ENCODE measurements around the gene MCC. TPM values are rescaled to one million over a fixed set of nuclear protein-coding genes. Genes with fewer than 3 reads are reported as not detected.

MCC gene
- total RNA-seq, 1 donor from 2014 or later, result 33.9 TPM

GRCh38 chr5:113267361-113267900 lies 220.8 kb downstream of the MCC start:
- Mint-ChIP-seq H3K9me3 (no peaks in the 10 kb centered on the region), H3K36me3 (peaks cover 3% of the 10 kb centered on the region), H3K4me3 (no peak overlapping the region), H3K27ac (peak overlapping the region; percentile 33), H3K27me3 (ENCODE audit: low read depth) (no peaks in the 10 kb centered on the region), H3K4me1 (peaks cover 42% of the 10 kb centered on the region)
- no peak for TF ChIP-seq CTCF (IDR thresholded peaks at IDR 0.05; ENCODE audit: unreplicated experiment)
- DNase-seq (ENCODE audit: low spot score in 2 of 2, unreplicated experiment in 2 of 2), result no peak

GRCh38 chr5:113266913-113267227 lies 221.4 kb downstream of the MCC start:
- H3K4me3 Mint-ChIP-seq, result no peak overlapping the region

GRCh38 chr5:113266227-113266912 lies 221.9 kb downstream of the MCC start:
- H3K4me1 Mint-ChIP-seq, result peaks cover 42% of the 10 kb centered on the region
- H3K27me3 Mint-ChIP-seq (ENCODE audit: low read depth), result no peaks in the 10 kb centered on the region
- H3K36me3 Mint-ChIP-seq, result peaks cover 3% of the 10 kb centered on the region
- no peak overlapping the region for H3K4me3 Mint-ChIP-seq
- no peak for DNase-seq (ENCODE audit: low spot score in 2 of 2, unreplicated experiment in 2 of 2)
- H3K9me3 Mint-ChIP-seq, result no peaks in the 10 kb centered on the region
- no peak overlapping the region for H3K27ac Mint-ChIP-seq
- no peak for TF ChIP-seq CTCF (IDR thresholded peaks at IDR 0.05; ENCODE audit: unreplicated experiment)

More at GRCh38 chr5:113266913-113267227, 221.4 kb downstream of the MCC start:
- no peak for DNase-seq (ENCODE audit: low spot score in 2 of 2, unreplicated experiment in 2 of 2)
- TF ChIP-seq CTCF (IDR thresholded peaks at IDR 0.05; ENCODE audit: unreplicated experiment), result no peak
- H3K9me3 Mint-ChIP-seq, result no peaks in the 10 kb centered on the region
- peak overlapping the region; percentile 33 for H3K27ac Mint-ChIP-seq
- H3K4me1 Mint-ChIP-seq, result peaks cover 42% of the 10 kb centered on the region
- H3K27me3 Mint-ChIP-seq (ENCODE audit: low read depth), result no peaks in the 10 kb centered on the region
- peaks cover 3% of the 10 kb centered on the region for H3K36me3 Mint-ChIP-seq

GRCh38 chr5:113265190-113265589 lies 223.1 kb downstream of the MCC start:
- Mint-ChIP-seq H3K27me3 (ENCODE audit: low read depth) (no peaks in the 10 kb centered on the region), H3K27ac (no peak overlapping the region), H3K4me1 (peaks cover 42% of the 10 kb centered on the region), H3K36me3 (peaks cover 3% of the 10 kb centered on the region), H3K9me3 (no peaks in the 10 kb centered on the region), H3K4me3 (no peak overlapping the region)
- TF ChIP-seq CTCF (IDR thresholded peaks at IDR 0.05; ENCODE audit: unreplicated experiment), result no peak
- DNase-seq (ENCODE audit: low spot score in 2 of 2, unreplicated experiment in 2 of 2), result no peak

- no peak overlapping the region for H3K4me3 Mint-ChIP-seq
- peaks cover 3% of the 10 kb centered on the region for H3K36me3 Mint-ChIP-seq
- TF ChIP-seq CTCF (IDR thresholded peaks at IDR 0.05; ENCODE audit: unreplicated experiment), result no peak
- no peaks in the 10 kb centered on the region for H3K27me3 Mint-ChIP-seq (ENCODE audit: low read depth)
- H3K9me3 Mint-ChIP-seq, result no peaks in the 10 kb centered on the region
- H3K4me1 Mint-ChIP-seq, result peaks cover 33% of the 10 kb centered on the region
- DNase-seq (ENCODE audit: low spot score in 2 of 2, unreplicated experiment in 2 of 2), result no peak
- H3K27ac Mint-ChIP-seq, result no peak overlapping the region
Measured at GRCh38 chr5:113264046-113264445, 224.2 kb downstream of the MCC start.

All from mesothelial cell of epicardium (in vitro differentiated cells).